CD4-positive, alpha-beta T cell treated with Interleukin-15 for 4 hours (primary cell): Measurements from ENCODE around the gene DAB2IP.

Experiments used
- DNase-seq: peaks from one replicate; pipeline ENCODE4 v3.0.0-alpha.2; 2020; ENCODE audit warnings: low spot score

Gene DAB2IP

GRCh38 chr9:121645003-121645402 lies 6.4 kb upstream of the DAB2IP start:
- no peak for DNase-seq

- no peak for DNase-seq
These were observed 5.3 kb upstream of the DAB2IP start for GRCh38 chr9:121645853-121646807.

GRCh38 chr9:121646992-121647391 lies 4.4 kb upstream of the DAB2IP start:
- no peak for DNase-seq

- no peak for DNase-seq
These were observed 3.3 kb upstream of the DAB2IP start for GRCh38 chr9:121648172-121648571.

GRCh38 chr9:121648799-121649198 lies 2.6 kb upstream of the DAB2IP start:
- DNase-seq = no peak

GRCh38 chr9:121649476-121650216 lies 1.8 kb upstream of the DAB2IP start:
- DNase-seq = no peak

GRCh38 chr9:121650217-121651007 lies 1.0 kb upstream of the DAB2IP start:
- DNase-seq = no peak

- DNase-seq = no peak
These were observed 483 bp upstream of the DAB2IP start for GRCh38 chr9:121651008-121651294.

GRCh38 chr9:121652021-121652837 lies 795 bp downstream of the DAB2IP start:
- no peak for DNase-seq

- no peak for DNase-seq
These were observed 1.4 kb downstream of the DAB2IP start for GRCh38 chr9:121652838-121653231.

GRCh38 chr9:121654499-121655140 lies 3.2 kb downstream of the DAB2IP start:
- DNase-seq = no peak

GRCh38 chr9:121655231-121655755 lies 3.9 kb downstream of the DAB2IP start:
- no peak for DNase-seq

- DNase-seq = no peak
These were observed 5.6 kb downstream of the DAB2IP start for GRCh38 chr9:121656941-121657470.

GRCh38 chr9:121658166-121658565 lies 6.7 kb downstream of the DAB2IP start:
- no peak for DNase-seq

- no peak for DNase-seq
These were observed 7.2 kb downstream of the DAB2IP start for GRCh38 chr9:121658591-121658990.

GRCh38 chr9:121660367-121660766 lies 8.9 kb downstream of the DAB2IP start:
- DNase-seq = no peak

- no peak for DNase-seq
These were observed 9.4 kb downstream of the DAB2IP start for GRCh38 chr9:121660876-121661275.

- DNase-seq = no peak
These were observed 9.9 kb downstream of the DAB2IP start for GRCh38 chr9:121661328-121661727.

- no peak for DNase-seq
These were observed 10.9 kb downstream of the DAB2IP start for GRCh38 chr9:121662359-121662758.

GRCh38 chr9:121662891-121663580 lies 11.6 kb downstream of the DAB2IP start:
- DNase-seq = no peak
